GM06990 (cell line): ENCODE results near the gene OR5AL1.

ENCODE experiments used
- DNase-seq: peaks from one replicate; pipeline ENCODE4 v3.0.0-alpha.2; 2011; ENCODE audit not compliant: insufficient read length; ENCODE audit errors: extremely low read depth
- H3K27me3 ChIP-seq: replicated peaks from 2 replicates; pipeline ENCODE4 v1.6.0; 2011; ENCODE audit warnings: low read length; ENCODE audit not compliant: control insufficient read depth, insufficient read depth
- H3K36me3 ChIP-seq: 2 replicates; pipeline ENCODE4 v1.5.1; 2011; ENCODE audit warnings: low read length; ENCODE audit not compliant: control insufficient read depth, insufficient read depth
- H3K4me3 ChIP-seq: replicated peaks from 2 replicates; pipeline ENCODE4 v1.5.1; 2011; ENCODE audit warnings: low read depth, mild to moderate bottlenecking, control low read depth, low read length
- TF ChIP-seq, protein P1 (sequence below): IDR thresholded peaks from 2 replicates; pipeline ENCODE4 v1.5.1; 2011; ENCODE audit warnings: low read length, control low read depth, mild to moderate bottlenecking, inconsistent platforms; ENCODE audit not compliant: insufficient read depth, poor library complexity, severe bottlenecking

The OR5AL1 gene

DNA sequence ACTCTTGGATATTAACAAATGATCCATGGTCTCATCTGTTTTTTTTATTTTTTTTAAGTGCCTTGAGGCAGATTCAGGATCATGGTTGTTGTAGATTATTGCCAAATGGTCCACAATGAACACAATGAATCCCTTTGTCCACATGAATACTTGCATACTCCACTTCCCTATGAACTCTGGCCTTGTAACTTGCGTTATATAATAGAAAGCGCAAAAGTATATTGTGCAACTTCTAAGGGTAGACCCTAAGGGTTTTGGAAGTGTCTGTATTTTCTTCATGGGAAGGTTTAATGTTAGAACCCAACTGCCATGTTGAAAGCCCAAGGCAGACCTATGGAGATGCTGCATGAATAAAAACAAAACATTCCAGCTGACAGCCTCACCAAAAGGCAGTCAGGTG, 8.1 kb upstream of the OR5AL1 start:
- Histone ChIP-seq H3K27me3 (no peaks in the 10 kb centered on the region), H3K36me3 (no peaks in the 10 kb centered on the region), H3K4me3 (no peak overlapping the region)
- no peak for DNase-seq
- TF ChIP-seq, protein P1, sequence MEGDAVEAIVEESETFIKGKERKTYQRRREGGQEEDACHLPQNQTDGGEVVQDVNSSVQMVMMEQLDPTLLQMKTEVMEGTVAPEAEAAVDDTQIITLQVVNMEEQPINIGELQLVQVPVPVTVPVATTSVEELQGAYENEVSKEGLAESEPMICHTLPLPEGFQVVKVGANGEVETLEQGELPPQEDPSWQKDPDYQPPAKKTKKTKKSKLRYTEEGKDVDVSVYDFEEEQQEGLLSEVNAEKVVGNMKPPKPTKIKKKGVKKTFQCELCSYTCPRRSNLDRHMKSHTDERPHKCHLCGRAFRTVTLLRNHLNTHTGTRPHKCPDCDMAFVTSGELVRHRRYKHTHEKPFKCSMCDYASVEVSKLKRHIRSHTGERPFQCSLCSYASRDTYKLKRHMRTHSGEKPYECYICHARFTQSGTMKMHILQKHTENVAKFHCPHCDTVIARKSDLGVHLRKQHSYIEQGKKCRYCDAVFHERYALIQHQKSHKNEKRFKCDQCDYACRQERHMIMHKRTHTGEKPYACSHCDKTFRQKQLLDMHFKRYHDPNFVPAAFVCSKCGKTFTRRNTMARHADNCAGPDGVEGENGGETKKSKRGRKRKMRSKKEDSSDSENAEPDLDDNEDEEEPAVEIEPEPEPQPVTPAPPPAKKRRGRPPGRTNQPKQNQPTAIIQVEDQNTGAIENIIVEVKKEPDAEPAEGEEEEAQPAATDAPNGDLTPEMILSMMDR: no peak

DNA sequence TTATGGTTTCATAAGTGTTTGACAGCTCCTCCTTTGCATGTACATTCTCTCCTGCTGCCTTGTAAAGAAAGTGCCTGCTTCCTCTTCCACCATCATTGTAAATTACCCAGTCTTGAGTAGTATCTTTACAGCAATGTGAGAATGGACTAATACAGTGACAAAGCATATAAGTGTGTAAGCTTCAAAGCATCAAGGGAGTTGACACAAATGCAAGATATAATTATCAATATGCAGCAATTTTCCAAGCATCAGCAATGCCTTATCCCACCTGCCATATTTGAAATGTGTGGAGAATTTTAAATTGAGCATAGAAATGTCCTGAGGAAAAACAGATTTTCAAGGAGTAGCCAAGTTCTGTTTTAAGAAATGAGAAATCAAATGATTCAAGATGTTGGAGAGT, 1.7 kb upstream of the OR5AL1 start:
- H3K4me3 ChIP-seq: no peak overlapping the region
- H3K27me3 ChIP-seq: no peaks in the 10 kb centered on the region
- TF ChIP-seq, protein P1: no peak
- DNase-seq: no peak
- no peaks in the 10 kb centered on the region for H3K36me3 ChIP-seq

DNA sequence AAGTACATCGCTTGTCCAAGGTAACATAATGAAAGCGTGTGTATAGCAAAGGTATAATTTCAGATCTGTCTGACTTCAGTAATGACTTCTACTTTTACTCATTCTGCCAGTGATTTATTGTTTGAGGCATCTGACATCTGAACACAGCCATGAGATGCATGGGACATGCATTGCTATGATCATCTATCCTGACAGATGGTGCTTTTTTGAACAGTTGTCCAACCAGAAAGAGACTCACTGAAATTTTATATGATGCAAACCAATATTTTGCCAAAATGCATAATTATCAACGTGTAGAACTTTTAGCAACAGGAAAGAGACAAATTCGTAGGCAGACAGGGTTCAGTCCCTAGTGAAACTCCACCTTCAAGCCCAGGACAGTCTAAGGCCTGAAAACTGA, 41.0 kb downstream of the OR5AL1 start:
- DNase-seq: no peak
- TF ChIP-seq, protein P1: no peak
- Histone ChIP-seq H3K4me3 (no peak overlapping the region), H3K36me3 (no peaks in the 10 kb centered on the region), H3K27me3 (no peaks in the 10 kb centered on the region)

DNA sequence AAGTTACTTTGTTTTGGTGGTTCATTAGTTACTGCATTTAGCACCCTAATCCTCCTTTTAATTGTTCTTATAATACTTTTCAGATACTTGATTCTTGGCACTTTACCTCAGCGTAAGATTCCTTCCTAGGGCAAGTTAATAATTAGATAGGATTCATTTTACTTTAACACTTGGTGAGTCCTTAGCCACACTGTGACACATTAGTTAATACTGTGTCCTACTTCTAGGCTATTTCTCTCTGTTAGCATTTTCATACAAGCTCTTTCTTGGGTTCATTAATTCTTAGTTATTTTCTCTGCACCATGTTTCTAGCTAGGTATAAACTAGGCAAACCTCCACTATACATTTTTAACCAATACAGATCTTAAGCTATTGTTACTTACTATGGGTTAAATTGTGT, 44.6 kb downstream of the OR5AL1 start:
- no peaks in the 10 kb centered on the region for H3K27me3 ChIP-seq
- H3K4me3 ChIP-seq: no peak overlapping the region
- TF ChIP-seq, protein P1: no peak
- DNase-seq: no peak
- no peaks in the 10 kb centered on the region for H3K36me3 ChIP-seq
